HG02678 (cell line): ENCODE results near the gene HSH2D.
A peak's percentile ranks its signal among the peaks of the same experiment; 100 is the strongest.
"Not testable (repeated sequence)": the region's sequence is repeated elsewhere in the genome, so short reads cannot be mapped to it uniquely, and the experiment has no call there.

Source experiments
- ATAC-seq: cut with Tn5 transposase; IDR thresholded peaks from one replicate; pipeline ENCODE4 v1.9.1; 2021; ENCODE audit warnings: mild to moderate bottlenecking, moderate library complexity; ENCODE audit not compliant: unreplicated experiment

Gene HSH2D

DNA sequence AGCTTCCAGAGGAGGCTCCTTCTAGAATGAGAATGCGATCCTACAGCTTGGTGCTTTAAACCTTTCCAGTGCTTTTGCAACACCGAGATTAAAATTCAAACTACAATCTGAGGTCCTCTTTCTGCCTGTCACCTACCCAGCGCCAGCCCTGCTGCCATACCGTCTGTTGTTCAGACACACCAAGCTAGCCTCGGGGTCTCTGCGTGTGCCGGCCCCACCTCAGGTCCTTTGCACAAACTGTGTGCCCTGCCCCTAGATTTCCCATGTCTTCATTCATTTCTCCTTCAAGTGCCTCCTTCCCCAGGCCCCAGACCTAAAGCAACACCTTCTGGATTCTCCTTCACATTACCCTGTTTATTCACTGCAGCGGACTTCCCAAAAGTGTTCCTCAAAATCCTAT is 11.1 kb downstream of the HSH2D start:
- no peak for ATAC-seq

DNA sequence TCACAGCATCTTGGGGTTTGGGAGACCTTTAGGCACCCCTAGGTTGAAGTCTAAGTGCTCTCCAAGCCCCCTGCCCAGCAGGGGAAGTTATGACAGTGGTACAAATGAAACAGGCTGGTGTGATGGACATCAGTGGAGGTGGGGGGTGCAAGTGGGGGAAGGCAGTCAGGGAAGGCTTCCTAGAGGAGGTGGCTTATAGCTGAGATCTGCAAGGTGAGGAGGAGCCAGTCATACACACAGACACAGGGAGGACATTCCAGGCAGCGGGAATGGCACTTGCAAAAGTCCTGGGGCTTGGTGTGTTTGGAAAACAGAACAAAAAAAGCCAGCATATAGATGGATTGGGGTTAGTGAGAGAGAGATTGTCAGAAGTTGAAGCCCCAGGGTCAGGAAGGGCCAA is 11.6 kb downstream of the HSH2D start:
- no peak for ATAC-seq

DNA sequence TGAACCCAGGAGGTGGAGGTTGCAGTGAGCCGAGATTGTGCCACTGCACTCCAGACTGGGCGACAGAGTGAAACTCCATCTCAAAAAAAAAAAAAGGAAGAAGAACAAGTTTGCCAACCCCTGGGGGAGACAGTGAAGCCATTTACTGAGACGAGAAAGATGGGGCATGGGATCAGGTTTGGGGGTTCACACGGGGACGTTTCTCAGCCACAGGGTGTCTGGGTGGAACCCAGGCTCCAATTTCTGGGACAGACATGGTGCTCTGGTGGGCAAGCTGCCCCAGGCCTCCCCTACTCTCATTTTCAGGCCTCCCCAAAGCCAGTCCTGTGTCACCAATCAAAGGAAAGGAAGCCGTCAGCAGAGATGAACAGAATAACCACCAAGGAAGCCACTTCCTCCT is 13.4 kb downstream of the HSH2D start:
- no peak for ATAC-seq

DNA sequence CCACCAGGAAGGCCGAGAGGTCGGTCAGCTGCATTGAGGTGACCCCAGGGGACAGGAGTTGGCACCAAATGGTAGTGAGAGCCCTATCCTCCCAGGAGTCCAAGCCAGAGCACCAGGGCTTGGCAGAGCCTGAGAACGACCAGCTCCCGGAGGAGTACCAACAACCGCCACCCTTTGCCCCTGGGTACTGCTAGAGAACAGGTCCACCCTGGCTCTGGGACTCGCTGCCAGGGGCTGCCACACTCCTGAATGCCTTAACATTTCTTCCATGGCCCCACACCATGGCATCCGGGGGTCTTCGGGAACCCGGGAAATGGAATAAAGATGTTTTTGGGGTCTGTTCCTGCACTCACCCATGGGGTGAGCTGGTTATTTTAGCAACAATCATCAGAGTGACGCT is 14.1 kb downstream of the HSH2D start:
- ATAC-seq, result no peak

DNA sequence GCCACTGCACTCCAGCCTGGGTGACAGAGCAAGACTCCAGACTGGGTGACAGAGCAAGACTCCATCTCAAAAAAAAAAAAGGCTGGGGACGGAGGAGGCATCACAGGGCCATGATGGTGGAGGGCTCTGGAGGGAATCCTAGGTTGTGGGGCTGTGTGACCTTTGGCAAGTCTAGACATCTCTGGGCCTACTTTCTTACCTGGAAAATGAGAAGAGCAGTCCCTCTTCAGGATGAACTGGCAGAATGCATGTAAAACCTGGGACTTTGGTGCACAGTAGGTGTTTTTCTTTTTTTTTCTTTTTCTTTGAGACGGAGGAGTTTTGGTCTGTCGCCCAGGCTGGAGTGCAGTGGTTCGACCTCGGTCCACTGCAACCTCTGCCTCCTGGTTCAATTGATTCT is 16.2 kb downstream of the HSH2D start:
- ATAC-seq, result no peak

DNA sequence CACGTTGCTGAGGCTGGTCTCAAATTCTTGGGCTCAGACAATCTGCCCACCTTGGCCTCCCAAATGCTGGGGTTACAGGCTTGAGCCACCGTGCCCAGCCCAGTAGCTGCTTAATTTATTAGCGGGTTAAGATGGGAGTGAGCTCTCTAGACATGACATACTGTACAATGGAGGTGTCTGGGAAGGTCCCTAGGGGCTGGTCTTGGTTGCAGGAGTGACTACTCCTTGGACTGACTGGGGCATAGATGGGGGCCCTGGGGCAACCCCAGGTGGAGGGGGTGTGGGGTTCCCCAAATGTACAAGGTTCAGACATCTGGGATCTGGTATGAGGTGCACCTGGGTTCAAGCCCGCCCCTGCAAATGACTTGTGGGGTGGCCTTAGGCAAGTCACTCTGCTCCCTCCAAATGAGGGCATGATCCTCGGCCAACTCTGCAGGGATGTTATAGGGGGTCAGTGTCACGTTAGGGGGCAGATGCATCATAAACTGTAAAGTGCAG is 17.0 kb downstream of the HSH2D start:
- ATAC-seq, result no peak

DNA sequence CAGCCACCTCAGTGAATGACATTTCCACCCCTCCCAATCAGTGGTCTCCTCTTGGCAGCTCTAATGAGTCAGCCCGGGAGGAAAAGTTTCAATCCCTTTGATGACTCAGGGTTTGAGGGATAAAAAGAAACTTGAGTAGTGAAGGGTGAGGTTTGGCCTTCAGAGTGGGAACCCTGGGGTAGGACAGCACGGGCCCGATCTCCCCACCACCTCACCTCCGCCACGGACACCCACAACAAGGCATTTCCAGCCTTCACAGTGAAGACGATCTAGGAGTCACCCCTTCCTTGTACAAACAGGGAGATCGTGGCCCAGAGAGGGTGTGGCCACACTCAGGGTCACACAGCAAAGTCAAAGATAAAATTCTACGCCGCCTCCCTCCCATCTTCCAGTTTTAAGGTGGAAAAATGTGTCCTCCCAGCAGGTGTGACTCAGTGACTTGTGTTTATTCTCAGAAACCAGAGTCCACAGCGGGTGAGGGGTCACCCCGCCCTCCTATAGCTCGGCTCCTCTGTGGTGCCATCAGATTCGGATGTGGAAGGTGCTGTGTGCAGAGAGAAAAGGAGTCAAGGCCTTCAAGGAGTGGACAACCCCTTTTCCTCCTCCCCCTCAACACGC is 17.6 kb downstream of the HSH2D start:
- ATAC-seq, result no peak

DNA sequence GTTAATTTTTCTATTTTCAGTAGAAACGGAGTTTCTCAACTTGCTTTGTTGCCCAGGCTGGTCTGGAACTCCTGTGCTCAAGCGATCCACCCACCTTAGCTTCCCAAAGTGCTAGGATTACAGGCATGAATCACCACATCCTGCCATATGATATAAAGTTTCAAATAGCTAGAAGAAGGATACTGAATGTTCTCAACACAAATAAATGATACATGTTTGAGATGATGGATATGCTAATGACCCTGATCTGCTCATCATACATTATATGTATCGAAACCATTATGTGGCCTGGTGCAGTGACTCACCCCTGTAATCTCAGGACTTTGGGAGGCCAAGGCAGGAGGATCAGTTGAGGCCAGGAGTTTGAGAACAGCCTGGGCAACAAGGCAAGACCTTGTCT is 18.4 kb downstream of the HSH2D start:
- no peak for ATAC-seq

DNA sequence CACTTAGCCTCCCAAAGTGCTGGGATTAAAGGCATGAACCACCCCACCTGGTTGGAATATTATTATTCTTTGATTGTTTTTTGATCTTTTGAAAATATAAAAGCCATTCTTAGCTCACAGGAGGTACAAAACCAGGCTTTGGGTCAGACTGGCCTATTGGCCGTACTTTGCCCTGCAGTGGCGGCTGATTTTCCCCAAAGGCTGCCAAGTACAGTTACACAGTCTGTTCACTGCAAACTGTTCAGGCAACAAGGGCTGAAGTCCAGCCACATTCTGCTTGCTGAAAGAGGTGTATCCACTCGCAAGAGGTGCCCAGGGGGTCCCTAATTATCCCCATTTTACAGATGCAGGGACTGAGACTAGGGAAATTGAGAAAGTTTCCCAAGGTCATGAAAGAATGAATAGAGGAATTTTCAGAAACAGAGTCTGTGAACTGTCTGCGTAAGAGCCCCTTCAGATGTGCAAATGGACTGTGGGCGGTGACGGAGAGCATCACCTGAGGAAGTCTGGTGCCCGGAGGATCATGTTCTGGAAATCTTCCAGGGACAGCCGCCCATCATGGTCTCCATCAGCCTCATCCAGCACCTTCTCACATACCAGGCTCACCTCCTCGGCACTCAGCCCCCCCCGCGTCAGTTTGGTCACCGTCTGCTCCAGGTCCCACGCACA is 20.9 kb downstream of the HSH2D start:
- no peak for ATAC-seq

DNA sequence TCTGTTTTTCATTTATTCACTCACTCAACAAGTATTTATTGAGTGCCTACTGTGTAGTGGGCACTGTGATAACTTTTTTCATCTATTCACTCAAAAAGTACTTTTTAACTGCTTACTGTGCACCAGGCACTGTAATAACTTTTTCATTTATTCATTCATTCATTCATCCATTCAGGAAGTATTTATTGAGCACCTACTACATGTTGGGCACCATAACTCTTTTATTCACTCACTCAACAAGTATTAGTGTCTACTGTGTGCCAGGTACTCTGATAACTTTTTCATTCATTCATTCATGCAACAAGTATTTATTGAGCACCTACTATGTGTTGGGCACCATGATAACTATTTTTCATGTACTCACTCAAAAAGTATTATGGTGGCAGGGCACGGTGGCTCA is 22.9 kb downstream of the HSH2D start:
- ATAC-seq, result no peak

DNA sequence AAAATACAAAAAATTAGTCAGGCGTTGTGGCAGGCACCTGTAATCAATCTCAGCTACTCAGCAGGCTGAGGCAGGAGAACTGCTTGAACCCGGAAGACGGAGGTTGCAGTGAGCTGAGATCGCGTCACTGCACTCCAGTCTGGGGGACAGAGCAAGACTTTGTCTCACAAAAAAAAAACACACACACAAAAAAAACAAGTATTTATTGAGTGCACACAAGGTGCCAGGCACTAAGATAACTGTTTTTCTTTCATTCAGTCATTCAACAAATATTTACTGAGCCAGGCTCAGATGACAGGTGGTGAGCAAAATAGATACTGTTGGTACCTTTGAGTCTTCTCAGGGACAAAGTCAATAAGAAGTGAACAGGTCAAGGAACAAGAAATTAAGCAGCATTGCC is 23.6 kb downstream of the HSH2D start:
- ATAC-seq, result no peak

DNA sequence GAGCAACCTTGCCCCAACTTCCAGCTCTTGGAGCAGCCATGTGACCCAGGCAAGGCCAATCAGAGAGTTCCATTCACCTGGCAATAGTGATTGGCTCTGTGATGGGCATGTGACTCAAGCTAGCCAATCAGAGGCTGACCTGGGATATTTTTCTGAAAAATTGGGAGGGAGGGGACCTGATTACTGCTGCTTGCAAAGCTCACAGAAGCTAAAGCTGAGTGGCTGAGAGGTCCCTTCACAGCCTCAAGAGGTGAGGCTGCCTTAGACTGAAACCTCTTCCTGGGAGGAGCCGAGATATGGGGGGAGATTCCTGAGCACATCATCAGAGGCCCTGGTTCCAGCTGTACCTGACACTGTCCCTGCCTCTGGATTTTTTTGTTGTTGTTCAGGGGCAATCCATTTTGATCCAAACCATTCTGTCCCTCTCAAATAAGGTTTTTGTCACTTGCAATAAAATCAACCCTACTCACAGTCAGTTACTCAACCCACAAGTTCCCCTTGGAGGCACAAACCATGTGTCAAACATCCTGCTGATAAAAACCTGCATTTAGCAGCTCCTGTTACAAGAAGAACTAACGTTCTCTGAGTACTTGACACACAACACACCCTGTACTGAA is 25.1 kb downstream of the HSH2D start:
- ATAC-seq, result no peak

DNA sequence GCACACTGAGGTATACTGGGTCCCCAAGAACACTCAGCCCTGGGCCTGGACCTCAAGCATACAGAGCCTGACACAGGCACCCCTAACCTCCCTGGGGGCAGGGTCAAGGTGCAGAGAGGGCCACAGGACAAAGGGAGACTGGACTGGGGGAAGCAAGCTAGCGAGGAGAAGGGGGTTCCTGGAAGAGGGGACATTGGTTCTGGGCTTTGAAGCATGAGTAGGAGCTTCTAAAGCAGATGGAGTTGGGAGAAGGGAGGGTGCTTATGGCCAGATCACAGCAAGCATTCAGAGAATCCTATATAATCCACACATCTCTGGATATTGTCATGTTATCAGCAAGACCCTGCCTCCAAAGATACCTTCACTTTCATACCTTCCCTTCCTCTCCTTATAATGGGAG is 26.6 kb downstream of the HSH2D start:
- ATAC-seq, result no peak

DNA sequence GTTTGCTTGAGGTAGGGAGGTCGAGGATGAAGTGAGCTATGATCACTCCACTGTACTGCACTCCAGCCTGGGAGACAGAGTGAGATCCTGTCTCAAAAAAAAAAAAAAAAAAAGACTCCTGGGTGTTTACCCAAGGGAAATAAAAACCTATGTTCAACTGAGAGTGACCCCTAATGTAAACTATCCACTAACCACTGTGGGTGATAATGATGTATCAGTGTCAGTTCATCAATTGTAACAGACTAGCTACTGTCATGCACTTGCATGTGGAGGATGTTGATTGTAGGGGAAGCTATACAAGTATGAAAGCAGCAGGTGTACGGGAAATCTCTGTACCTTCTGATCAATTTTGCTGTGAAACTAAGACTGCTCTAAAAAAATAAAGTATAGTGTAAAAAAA is 32.5 kb downstream of the HSH2D start:
- peak; percentile 63 for ATAC-seq

DNA sequence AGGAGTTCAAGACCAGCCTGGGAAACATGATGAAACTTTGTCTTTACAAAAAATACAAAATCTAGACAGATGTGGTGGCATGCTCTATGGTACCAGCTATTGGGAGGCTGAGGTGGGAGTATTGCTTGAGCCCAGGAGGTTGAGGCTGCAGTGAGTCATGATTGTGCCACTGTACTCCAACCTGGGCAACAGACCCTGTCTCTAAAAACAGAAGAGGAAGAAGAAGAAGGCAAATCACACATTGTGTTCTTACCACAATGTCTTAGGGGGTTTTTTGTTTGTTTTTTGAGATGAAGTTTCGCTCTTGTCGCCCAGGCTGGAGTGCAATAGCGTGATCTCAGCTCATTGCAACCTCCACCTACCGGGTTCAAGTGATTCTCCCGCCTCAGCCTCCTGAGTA is 35.4 kb downstream of the HSH2D start:
- ATAC-seq, result not testable (repeated sequence)

DNA sequence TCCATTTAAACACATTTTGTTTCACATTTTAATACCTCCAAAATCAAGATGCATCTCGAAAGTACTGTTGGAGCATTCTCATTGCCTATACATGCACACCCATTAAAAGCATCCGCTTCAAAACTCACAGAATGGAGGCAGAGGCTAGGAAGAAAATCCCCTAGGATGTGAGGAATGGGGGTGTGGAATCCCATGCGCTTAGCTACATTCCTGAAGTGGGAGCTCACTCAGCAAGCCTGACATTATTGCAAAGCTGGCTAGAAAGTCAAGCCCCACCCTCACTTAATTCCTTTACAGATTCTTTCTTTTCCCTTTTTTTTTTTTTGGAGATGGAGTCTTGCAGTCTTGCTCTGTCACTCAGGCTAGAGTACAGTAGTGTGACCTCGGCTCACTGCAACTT is 37.1 kb downstream of the HSH2D start:
- ATAC-seq, result no peak

DNA sequence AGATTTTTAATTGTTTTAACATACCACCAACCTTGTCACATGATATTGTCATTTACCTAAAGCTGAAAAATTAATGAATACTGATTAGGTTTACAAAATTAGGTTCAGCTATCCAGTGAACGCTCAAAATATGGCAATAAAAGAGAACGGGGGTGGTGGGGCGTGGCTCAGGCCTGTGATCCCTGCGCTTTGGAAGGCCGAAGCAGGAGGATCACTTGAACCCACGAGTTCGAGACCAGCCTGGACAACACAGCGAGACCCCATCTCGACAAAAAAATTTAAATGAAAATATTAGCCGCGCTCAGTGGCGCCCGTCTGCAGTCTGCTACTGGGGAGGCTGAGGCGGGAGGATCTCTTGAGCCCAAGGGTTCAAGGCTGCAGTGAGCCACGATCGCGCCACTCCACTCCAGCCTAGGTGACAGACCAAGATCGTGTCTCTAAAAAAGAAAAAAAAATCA is 41.2 kb downstream of the HSH2D start:
- ATAC-seq, result no peak

DNA sequence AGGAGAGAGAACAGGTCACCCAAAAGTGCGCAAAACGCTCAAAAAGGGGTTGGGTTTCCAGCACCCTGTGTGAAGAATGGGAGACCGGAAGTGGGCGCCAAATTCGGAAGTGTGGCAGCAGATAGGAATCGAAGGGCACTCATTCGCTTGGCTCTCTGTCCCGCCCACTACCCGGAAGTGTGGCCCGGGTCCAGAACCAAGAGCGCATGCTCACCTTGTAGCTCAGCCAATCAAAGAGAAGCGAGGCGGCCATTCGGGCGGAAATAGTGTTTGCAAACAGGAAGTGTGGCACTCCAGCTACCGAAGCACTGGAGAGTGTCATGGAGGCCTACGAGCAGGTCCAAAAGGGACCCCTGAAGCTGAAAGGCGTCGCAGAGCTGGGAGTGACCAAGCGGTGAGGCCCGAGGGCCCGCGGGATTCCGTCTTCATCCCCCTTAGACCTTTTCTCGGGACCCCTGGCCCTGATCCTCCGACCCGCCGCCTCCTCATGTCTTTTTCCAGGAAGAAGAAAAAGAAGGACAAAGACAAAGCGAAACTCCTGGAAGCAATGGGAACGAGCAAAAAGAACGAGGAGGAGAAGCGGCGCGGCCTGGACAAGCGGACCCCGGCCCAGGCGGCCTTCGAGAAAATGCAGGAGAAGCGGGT is 41.8 kb downstream of the HSH2D start, which contains the start of gene FAM32A:
TSS of gene FAM32A (plus strand) at position 288 of the 645 bp plus-strand sequence. CDS start at position 321, 33 bp downstream.
- ATAC-seq, result peak; percentile 94

DNA sequence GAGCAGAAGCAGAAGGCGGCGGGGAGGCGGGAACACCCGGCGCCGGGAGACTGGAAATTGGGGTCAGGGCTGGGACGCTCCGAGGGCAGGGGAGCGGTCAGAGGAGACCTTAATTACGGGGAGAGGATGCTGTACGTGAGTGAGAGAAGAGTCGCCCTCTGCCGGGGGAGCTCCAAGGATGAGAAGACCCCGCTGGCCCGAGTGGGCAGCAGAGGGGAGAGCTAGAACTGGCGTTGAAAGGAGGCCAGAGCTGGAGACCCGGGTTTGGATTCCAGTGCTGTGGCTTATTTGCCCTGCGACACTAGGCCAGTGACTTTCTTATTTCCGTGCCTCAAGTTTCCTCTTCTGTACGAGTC is 42.3 kb downstream of the HSH2D start:
- ATAC-seq, result no peak

DNA sequence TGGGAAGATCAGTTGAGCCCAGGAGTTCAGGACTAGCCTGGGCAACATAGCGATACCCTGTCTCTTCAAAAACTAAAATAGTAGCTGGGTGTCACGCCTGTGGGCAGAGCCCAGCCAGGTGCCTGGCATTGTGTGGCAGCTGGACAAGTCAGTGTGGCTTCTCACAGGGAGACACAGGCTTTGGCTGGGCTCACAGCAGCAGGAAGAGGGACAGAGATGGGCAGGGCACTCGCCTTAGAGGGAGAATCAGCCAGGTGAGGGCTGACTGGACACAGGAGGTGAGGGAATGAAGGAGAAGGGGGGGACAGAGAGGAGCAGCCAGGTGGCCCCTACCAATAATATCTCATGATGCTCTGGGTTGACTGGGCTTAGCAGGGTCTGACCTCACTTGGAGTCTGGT is 45.0 kb downstream of the HSH2D start:
- ATAC-seq, result no peak

DNA sequence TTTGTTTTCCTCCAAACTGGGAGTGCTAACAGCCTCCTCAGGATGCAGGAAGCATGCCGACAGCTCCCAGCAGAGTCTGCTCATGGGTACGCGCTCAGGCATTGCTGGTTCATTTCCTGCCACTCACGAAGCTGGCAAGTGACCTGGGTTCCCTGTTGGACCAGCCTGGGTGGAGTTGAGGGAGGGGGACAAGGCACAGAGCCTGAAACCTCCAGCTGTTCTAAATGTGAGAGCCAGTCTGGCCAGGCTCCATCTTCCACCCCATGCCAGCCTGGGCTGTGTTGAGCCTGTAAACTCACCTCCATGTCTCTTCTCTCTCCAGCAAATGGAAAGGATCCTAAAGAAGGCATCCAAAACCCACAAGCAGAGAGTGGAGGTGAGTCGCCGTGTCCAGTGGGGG is 46.7 kb downstream of the HSH2D start:
- ATAC-seq, result no peak

DNA sequence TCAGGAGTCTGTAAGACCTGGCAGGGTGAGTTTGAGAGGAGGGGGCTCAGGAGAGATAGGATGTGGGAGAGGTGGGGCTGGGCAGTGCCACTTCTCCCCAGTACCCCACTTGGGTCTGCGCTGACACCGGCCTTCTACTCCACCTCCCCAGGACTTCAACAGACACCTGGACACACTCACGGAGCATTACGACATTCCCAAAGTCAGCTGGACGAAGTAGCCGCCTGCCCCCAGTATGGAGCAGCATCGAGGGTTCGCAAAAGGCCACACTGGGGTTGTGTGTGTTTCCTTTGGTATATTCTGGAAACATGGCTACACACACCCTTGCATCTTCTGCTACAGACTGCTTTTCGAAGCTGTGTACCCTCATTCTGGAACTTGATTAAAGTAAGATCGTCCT is 47.3 kb downstream of the HSH2D start:
- ATAC-seq, result no peak
